OCI-M2 (cell line): ENCODE measurements around the gene ARPC1A.
A peak's percentile ranks its signal among the peaks of the same experiment; 100 is the strongest.
"Not testable (repeated sequence)": the region's sequence is repeated elsewhere in the genome, so short reads cannot be mapped to it uniquely, and the experiment has no call there.

Experiments used
- DNase-seq: peaks from one replicate; lab custom pipeline; 2025; ENCODE audit not compliant: unreplicated experiment; lab: John Stamatoyannopoulos, UW

ARPC1A gene

GRCh38 chr7:99325592-99326407, at the start of gene ARPC1A:
TSS of gene ARPC1A (plus strand) at chr7:99325898. CDS start at chr7:99333354, 7,456 bp downstream.
- peak; percentile 83 for DNase-seq

- DNase-seq = no peak
Observed at GRCh38 chr7:99278180-99278579, 47.5 kb upstream of the ARPC1A start.

- DNase-seq = not testable (repeated sequence)
Observed at GRCh38 chr7:99284165-99284564, 41.5 kb upstream of the ARPC1A start.

DNA sequence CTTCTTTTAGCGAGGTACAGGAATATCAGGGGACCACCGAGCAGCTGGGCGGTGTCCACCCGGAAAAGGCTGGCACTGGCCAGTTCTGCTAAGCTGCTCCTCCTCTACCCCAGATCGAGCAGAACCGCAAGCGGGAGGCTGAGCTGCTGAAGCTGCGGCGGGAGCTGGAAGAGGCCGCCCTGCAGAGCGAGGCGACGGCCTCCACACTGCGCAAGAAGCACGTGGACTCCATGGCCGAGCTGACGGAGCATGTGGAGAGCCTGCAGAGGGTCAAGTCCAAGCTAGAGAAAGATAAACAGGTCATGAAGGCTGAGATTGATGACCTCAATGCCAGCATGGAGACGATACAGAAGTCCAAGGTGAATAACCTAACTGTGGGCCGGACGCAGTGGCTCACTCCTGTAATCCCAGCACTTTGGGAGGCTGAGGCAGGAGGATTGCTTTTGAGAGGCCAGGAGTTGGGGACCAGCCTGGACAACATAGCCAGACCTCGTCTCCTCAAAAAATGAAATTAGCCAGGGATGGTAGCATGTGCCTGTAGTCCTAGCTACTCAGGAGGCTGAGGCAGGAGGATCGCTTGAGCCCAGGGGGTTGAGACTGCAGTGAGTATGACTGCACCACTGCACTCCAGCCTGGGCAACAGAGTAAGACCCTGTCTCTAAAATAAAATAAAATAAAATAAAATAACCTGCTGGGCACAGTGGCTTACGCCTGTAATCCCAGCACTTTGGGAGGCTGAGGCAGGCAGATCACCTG, 37.7 kb upstream of the ARPC1A start:
- DNase-seq = no peak

DNA sequence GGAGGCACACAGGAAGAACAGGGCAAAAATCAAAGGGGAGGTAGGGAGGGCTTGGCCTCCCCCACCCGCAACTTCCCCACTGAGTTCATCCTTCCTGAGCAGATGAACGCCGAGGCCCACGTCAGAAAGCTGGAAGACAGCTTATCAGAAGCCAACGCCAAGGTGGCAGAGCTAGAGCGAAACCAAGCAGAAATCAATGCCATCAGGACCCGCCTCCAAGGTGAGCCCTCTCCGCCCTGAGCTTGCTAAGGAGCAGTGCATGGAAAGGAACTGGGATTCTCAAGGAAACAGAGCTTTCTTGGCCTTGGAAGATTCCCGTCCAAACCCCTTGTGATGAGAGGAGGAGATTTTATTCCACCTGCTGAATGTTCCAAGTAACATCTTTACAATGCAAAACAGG, 36.5 kb upstream of the ARPC1A start:
- no peak for DNase-seq

DNA sequence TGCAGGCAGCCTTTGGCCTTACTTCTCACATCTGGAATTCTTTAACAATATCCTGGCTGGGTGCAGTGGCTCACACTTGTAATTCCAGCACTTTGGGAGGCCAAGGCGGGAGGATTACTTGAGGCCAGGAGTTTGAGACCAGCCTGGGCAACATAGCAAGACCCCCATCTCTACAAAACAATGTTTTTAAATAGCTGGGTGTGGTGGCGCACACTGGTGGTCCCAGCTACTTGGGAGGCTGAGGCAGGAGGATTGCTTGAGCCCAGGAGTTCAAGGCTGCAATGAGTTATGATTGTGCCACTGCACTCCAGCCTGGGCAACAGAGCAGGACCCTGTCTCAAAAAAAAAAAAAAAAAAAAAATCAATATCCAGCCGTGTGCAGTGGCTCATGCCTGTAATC, 35.5 kb upstream of the ARPC1A start:
- not testable (repeated sequence) for DNase-seq

DNA sequence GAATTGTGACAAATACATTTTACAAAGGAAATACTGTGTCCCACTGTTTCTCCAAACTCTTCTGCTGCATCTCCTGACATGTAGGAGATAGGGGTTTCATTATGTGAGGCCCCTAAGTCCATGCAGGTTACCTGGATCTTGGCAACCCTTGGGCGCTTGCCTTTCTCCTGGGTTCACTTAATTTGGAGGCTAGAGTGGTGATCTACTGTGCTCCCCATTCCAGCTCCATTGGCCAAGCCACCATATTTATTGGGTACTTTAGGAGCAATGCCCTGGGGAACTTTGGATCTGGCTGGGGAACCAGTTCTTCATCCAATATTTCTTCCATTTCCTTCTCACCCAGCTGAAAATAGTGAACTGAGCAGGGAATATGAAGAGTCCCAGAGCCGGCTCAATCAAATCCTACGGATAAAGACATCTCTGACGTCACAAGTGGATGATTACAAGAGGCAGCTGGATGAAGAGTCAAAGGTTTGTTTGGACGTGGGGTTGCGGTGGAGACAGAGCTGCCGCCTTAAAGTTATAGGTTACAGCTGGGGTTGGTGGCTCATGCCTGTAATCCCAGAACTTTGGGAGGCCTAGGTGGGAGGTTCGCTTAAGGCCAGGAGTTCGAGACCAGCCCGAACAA, 34.6 kb upstream of the ARPC1A start:
- no peak for DNase-seq

GRCh38 chr7:99292127-99292526, 33.6 kb upstream of the ARPC1A start:
- DNase-seq = no peak

- DNase-seq = no peak
Observed at GRCh38 chr7:99293167-99293566, 32.5 kb upstream of the ARPC1A start.

GRCh38 chr7:99293650-99294049, 32.0 kb upstream of the ARPC1A start:
- no peak for DNase-seq

DNA sequence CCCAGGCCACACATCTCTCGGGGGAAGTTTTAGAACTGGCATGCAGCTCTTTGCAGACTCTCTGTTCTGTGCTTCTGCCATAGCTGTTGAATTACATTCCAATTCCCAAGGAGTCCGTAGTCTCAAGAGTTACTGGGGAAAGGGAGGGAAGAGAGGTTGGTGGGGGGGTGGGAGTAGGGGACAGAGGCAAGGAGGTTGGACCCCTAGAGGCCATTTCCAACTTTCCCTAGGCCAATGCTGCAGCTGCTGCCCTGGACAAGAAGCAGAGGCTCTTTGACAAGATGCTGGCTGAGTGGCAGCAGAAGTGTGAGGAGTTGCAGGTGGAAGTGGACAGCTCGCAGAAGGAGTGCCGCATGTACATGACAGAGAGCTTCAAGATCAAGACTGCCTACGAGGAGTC, 29.2 kb upstream of the ARPC1A start:
- DNase-seq = no peak

DNA sequence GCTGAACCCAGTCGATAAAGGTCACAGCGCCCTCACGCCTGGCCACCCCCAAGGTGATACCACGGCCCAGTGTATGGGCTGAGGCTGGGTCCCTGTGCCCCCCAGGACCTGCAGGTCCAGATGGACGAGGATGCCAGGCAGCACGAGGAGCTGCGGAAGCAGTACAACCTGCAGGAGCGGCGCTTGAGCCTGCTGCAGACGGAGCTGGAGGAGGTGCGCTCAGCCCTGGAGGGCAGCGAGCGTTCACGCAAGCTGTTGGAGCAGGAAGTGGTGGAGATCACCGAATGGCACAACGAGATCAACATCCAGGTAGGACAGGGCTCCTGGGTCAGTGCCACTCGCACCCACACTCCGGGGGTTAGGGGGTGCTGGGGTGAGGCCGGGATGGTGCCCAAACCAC, 24.2 kb upstream of the ARPC1A start:
- no peak for DNase-seq

DNA sequence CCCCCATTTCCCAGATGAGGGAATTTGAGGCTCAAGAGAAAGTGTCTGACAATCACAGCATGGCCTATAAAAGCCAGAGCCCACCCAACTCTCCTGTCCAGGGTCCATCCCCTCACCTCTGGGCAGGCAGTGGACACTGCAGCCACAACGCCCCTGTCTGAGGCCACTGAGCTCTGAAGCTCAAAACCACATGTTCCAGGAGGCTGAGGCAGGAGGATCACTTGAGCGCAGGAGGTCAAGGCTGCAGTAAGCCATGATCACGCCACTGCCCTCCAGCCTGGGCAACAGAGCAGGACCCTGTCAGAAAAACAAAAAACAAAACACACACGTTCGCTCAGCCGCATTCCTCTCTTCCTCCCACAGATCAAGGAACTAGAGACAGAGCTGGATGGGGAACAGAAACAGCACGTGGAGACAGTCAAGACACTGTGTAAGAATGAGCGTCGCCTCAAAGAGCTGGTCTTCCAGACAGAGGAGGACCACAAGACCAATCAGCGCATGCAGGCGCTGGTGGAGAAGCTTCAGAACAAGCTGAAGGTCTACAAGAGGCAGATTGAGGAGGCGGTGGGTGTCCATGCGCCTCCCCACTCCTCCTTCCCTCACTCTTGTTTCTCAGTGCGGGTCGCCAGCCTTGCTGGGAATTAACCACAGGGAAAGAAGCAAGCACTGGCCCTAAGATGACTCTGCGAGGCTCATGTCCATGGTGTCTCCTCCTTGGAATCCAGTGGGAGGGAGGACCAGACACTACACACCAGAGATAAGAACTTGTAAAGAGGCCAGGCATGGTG, 20.0 kb upstream of the ARPC1A start:
- no peak for DNase-seq

DNA sequence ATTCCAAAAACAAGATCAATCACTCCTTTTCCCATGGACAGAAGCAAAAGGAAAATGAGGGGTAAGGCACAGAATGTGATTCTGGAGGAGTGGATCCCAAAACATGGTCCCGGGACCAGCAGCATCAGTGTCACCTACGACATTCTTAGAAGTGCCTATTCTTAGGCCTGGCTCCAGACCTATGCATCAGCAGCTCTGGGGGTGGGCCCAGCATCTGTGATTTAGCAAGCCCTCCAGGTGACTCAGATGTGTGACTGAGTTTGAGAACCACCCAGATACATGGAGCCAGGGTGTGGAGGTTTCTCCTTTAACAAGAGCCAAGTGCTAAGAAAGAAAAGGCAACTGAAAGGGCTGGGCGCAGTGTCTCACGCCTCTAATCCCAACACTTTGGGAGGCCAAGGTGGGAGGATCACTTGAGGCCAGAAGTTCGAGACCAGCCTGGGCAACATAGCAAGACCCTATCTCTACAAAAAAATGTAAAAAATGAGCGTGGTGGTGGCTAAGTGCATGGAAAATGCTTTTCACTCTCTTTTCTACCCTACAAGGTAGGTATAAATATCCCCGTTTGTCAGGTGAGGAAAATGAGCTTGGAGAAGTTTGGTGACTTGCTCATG, 17.1 kb upstream of the ARPC1A start:
- no peak for DNase-seq

- DNase-seq = no peak
Observed at GRCh38 chr7:99309111-99309510, 16.6 kb upstream of the ARPC1A start.

GRCh38 chr7:99310004-99310403, 15.7 kb upstream of the ARPC1A start:
- DNase-seq = no peak

DNA sequence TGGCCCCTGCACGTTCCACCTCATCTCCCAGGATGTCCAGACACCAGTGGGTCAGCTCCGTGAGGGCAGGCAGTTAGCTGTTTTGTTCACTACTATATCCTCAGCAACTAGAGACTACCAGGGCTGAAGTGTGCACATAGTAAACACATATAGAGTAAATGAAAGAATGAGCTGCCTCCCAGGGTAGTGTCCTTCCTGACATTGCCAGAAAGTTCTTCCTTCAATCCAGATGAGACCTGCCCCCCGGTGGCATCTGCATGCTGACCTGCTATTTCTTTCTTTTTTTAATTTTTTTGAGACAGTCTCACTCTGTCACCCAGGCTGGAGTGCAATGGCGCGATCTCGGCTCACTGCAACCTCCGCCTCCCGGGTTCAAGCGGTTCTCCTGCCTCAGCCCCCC, 14.0 kb upstream of the ARPC1A start:
- DNase-seq = no peak

DNA sequence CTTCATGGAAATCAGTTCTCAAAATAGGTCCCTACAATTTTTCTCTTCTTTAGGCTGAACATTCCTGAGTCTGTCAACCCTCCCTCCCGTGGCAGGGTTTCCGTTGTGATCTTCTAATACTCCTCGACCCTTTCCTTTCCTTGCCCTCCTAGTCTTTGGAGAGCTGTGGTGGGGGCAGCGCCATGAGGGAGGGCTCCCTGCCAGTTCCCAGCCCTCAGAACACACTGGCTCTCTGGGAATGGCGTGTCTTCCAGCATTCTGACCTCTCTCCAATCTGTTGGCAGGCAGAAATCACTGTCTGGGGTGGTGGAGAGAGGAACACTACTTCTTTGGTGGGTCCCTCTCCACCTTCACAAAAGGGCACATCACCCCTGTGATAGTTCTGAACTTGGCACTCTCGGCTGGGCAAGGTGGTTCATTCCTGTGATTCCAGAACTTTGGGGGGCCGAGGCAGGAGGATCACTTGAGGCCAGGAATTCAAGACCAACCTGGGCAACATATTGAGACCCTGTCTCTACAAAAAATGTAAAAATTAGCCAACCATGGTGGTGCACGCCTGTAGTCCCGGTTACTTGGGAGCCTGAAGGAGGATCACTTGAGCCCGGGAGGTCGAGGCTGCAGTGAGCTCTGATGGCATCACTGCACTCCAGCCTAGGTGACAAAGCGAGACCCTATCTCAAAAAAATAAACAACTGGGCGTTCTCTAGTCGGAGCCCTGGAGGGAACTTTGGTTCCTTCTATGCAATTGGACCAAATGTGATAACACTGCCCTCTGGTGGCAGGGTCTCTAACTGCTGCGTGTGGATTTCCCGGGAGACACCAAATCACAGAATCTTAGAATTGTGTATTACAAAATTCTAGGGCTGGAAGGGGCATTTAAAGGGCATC, 13.1 kb upstream of the ARPC1A start:
- no peak for DNase-seq

- no peak for DNase-seq
Observed at GRCh38 chr7:99313204-99313573, 12.5 kb upstream of the ARPC1A start.

DNA sequence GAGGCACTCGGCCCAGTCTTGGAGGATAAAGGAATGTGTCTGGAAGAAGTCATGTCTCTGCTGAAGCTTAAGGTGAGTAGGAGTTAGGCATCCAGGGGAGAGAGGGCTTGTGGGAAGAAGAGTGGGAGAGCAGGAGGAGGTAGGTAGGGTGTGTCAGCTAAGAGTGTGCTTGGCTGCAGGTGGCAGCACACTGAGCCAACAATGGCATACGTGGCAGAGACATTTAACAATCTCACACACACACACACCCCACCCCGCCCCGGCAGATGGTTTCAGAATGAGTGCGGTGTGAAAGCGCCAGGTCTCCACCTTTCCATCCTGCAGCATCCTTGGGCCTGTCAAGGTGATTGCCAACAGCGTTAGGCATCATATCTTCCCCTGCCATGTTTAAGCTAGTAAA, 11.2 kb upstream of the ARPC1A start:
- DNase-seq = no peak
